ENCODE measurements around the gene GPA33.
"Not testable (repeated sequence)": the region's sequence is repeated elsewhere in the genome, so short reads cannot be mapped to it uniquely, and the experiment has no call there.

The GPA33 gene

GRCh38 chr1:167051907-167052306 is 38.3 kb downstream of the GPA33 start:
- Histone ChIP-seq H3K79me2 (ENCODE audit: insufficient read depth, low read length) (no peaks in the 10 kb centered on the region), H3K4me3 (ENCODE audit: insufficient read depth, low read length, poor library complexity, severe bottlenecking) (no peak overlapping the region), H3K36me3 (ENCODE audit: low read length) (no peaks in the 10 kb centered on the region), H2AFZ (ENCODE audit: low read depth, low read length, severe bottlenecking) (no peak overlapping the region), H4K20me1 (ENCODE audit: low read depth, low read length) (no peaks in the 10 kb centered on the region), H3K27ac (ENCODE audit: low read depth, low read length) (no peak overlapping the region), H3K9me3 (ENCODE audit: insufficient read depth, low read length) (no peaks in the 10 kb centered on the region), H3K27me3 (ENCODE audit: low read length) (no peaks in the 10 kb centered on the region), H3K9me2 (replicated peaks; ENCODE audit: insufficient read depth, low read length) (no peaks in the 10 kb centered on the region), H3F3A (ENCODE audit: insufficient read depth) (no peaks in the 10 kb centered on the region), H3K9ac (ENCODE audit: low read length) (no peak overlapping the region), H3K4me2 (ENCODE audit: low read depth, low read length, poor library complexity, severe bottlenecking) (no peak overlapping the region)
- TF ChIP-seq EZH2phosphoT487 (conservative IDR thresholded peaks at IDR 0.05; ENCODE audit: low read length) (no peak), CTCF (IDR thresholded peaks at IDR 0.05; ENCODE audit: insufficient read depth, low read length, poor library complexity, severe bottlenecking) (no peak)

DNA sequence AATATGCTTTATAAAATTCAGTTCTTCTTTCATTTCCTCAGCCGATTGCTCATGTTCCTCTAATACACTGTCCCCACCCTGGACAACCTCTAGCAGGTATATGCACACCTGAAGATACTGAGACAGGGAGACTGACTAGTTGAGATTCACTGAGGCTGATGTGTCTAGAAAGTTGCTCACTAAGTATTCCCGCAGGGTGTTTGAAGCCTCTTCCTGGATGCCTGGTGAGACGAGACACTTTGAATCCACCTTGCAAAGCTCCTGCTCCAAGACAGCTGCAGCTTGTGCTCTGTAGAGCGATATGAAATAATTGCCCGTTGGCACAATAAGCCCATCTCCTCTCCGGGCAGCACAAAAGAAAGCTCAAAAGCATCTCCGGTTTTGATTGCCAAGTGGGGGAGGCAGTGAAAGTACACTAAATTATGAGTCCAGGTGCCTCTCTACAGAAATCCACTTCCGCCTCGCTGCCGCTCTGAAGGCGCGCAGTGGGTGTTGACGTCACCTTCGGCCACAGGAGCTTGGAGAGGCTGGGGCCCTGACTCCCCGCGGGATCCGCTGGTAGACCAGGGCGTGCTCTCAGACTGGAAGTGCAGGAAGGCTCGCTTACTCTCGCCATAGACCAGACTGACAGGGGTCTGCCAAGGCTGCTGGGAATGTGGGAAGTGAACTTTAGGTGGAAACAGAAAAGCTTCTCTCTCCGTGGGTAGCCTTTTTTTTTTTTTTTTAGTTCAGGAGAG is 46.3 kb downstream of the GPA33 start:
- H3K27me3 ChIP-seq (ENCODE audit: low read length): no peaks in the 10 kb centered on the region
- H3K36me3 ChIP-seq (ENCODE audit: low read length): no peaks in the 10 kb centered on the region
- no peaks in the 10 kb centered on the region for H3K79me2 ChIP-seq (ENCODE audit: insufficient read depth, low read length)
- peak overlapping the region; percentile 57 for H3K9ac ChIP-seq (ENCODE audit: low read length)
- no peaks in the 10 kb centered on the region for H3K9me3 ChIP-seq (ENCODE audit: insufficient read depth, low read length)
- H3K4me3 ChIP-seq (ENCODE audit: insufficient read depth, low read length, poor library complexity, severe bottlenecking): peak overlapping the region; percentile 48
- H3K4me2 ChIP-seq (ENCODE audit: low read depth, low read length, poor library complexity, severe bottlenecking): peak overlapping the region; percentile 92
- no peaks in the 10 kb centered on the region for H4K20me1 ChIP-seq (ENCODE audit: low read depth, low read length)
- H3K9me2 ChIP-seq (replicated peaks; ENCODE audit: insufficient read depth, low read length): no peaks in the 10 kb centered on the region
- TF ChIP-seq EZH2phosphoT487 (conservative IDR thresholded peaks at IDR 0.05; ENCODE audit: low read length): no peak
- no peak for TF ChIP-seq CTCF (IDR thresholded peaks at IDR 0.05; ENCODE audit: insufficient read depth, low read length, poor library complexity, severe bottlenecking)
- H2AFZ ChIP-seq (ENCODE audit: low read depth, low read length, severe bottlenecking): peak overlapping the region; percentile 100
- 0 out of 2 replicates have a peak, but pooled peaks cover 8% of the 10 kb centered on the region for H3F3A ChIP-seq (ENCODE audit: insufficient read depth)
- peak overlapping the region; percentile 59 for H3K27ac ChIP-seq (ENCODE audit: low read depth, low read length)

DNA sequence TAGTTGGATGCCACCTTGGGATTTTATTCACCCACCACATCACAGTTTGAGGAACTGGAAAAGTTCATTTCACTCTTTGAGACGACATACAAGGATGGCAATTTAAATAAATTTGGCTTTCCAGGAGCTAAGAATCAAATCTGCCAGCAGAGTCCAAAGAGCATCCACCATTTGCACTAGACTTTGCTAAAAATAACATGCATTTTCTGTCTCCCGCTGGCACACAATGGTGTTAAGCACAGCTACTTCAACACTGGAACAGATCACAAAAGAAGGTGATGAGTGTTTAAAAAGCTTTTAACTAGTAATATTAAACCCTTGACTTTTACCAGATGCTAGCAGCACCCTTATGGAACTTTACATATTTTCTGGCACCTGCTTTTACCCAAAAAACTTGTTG is 56.5 kb downstream of the GPA33 start:
- H3K4me2 ChIP-seq (ENCODE audit: low read depth, low read length, poor library complexity, severe bottlenecking): no peak overlapping the region
- no peak overlapping the region for H2AFZ ChIP-seq (ENCODE audit: low read depth, low read length, severe bottlenecking)
- no peaks in the 10 kb centered on the region for H3K9me2 ChIP-seq (replicated peaks; ENCODE audit: insufficient read depth, low read length)

GRCh38 chr1:167029553-167029952 is 60.6 kb downstream of the GPA33 start:
- H3F3A ChIP-seq (ENCODE audit: insufficient read depth); H3K9me3 ChIP-seq (ENCODE audit: insufficient read depth, low read length); H3K4me3 ChIP-seq (ENCODE audit: insufficient read depth, low read length, poor library complexity, severe bottlenecking); H3K27ac ChIP-seq (ENCODE audit: low read depth, low read length); H3K9ac ChIP-seq (ENCODE audit: low read length); H3K79me2 ChIP-seq (ENCODE audit: insufficient read depth, low read length); H4K20me1 ChIP-seq (ENCODE audit: low read depth, low read length); H2AFZ ChIP-seq (ENCODE audit: low read depth, low read length, severe bottlenecking); H3K4me2 ChIP-seq (ENCODE audit: low read depth, low read length, poor library complexity, severe bottlenecking); H3K27me3 ChIP-seq (ENCODE audit: low read length); H3K9me2 ChIP-seq (replicated peaks; ENCODE audit: insufficient read depth, low read length); H3K36me3 ChIP-seq (ENCODE audit: low read length): not testable (repeated sequence)

More for the DNA sequence above, 56.5 kb downstream of the GPA33 start:
- no peaks in the 10 kb centered on the region; the same call in 1 of the 2 replicates for H3K27me3 ChIP-seq (ENCODE audit: low read length)
- TF ChIP-seq CTCF (IDR thresholded peaks at IDR 0.05; ENCODE audit: insufficient read depth, low read length, poor library complexity, severe bottlenecking) (no peak), EZH2phosphoT487 (conservative IDR thresholded peaks at IDR 0.05; ENCODE audit: low read length) (no peak)
- H3K9ac ChIP-seq (ENCODE audit: low read length): no peak overlapping the region
- H3K9me3 ChIP-seq (ENCODE audit: insufficient read depth, low read length): 0 out of 2 replicates have a peak, but pooled peaks cover under 1% of the 10 kb centered on the region
- H4K20me1 ChIP-seq (ENCODE audit: low read depth, low read length): no peaks in the 10 kb centered on the region
- no peaks in the 10 kb centered on the region for H3F3A ChIP-seq (ENCODE audit: insufficient read depth)
- H3K36me3 ChIP-seq (ENCODE audit: low read length): no peaks in the 10 kb centered on the region
- H3K4me3 ChIP-seq (ENCODE audit: insufficient read depth, low read length, poor library complexity, severe bottlenecking): no peak overlapping the region
- H3K27ac ChIP-seq (ENCODE audit: low read depth, low read length): no peak overlapping the region
- H3K79me2 ChIP-seq (ENCODE audit: insufficient read depth, low read length): no peaks in the 10 kb centered on the region

Measured in SU-DHL-6 (cell line).